B cell (primary cell): Measurements from ENCODE around the gene KRT23.

ENCODE experiments used
- EZH2 ChIP-seq: IDR thresholded peaks from 2 replicates; pipeline ENCODE4 v1.6.1; 2012; ENCODE audit warnings: borderline replicate concordance, low read depth, mild to moderate bottlenecking, moderate library complexity, low read length; ENCODE audit not compliant: insufficient read depth, poor library complexity, severe bottlenecking
- TF ChIP-seq, protein P1 (sequence below): fragments of 200-600 bp; IDR thresholded peaks from one replicate; pipeline ENCODE4 v1.8.0; 2022; ENCODE audit warnings: antibody characterized with exemption, mild to moderate bottlenecking

DNA sequence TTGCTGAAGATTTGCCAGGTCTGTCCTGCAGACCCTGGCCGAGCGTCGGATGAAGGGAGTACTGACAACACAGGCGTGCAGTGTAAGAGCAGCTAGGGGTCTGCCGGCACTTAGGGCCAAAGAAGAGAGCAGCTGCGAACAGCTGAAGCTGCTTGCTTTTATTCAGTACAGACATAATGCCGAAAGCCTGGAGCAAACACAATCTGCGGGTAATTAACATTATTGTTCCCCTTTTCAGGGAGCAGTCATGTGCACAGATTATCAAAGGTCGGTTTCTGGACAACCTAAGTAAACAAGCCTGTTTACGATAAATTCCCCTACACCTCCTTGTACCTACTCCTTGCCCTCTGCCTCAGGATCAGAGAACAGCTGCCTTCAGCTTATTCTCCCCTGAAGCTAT, 12.0 kb upstream of the KRT23 start:
- TF ChIP-seq, protein P1, sequence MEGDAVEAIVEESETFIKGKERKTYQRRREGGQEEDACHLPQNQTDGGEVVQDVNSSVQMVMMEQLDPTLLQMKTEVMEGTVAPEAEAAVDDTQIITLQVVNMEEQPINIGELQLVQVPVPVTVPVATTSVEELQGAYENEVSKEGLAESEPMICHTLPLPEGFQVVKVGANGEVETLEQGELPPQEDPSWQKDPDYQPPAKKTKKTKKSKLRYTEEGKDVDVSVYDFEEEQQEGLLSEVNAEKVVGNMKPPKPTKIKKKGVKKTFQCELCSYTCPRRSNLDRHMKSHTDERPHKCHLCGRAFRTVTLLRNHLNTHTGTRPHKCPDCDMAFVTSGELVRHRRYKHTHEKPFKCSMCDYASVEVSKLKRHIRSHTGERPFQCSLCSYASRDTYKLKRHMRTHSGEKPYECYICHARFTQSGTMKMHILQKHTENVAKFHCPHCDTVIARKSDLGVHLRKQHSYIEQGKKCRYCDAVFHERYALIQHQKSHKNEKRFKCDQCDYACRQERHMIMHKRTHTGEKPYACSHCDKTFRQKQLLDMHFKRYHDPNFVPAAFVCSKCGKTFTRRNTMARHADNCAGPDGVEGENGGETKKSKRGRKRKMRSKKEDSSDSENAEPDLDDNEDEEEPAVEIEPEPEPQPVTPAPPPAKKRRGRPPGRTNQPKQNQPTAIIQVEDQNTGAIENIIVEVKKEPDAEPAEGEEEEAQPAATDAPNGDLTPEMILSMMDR, result no peak
- TF ChIP-seq EZH2, result no peak
